Eye (tissue), 1 donor: ENCODE results near the gene RBM15.
A peak's percentile ranks its signal among the peaks of the same experiment; 100 is the strongest.

Experiments used
- DNase-seq: peaks from one replicate; pipeline ENCODE4 v3.0.0-alpha.2; 2015

The RBM15 gene, protein sequence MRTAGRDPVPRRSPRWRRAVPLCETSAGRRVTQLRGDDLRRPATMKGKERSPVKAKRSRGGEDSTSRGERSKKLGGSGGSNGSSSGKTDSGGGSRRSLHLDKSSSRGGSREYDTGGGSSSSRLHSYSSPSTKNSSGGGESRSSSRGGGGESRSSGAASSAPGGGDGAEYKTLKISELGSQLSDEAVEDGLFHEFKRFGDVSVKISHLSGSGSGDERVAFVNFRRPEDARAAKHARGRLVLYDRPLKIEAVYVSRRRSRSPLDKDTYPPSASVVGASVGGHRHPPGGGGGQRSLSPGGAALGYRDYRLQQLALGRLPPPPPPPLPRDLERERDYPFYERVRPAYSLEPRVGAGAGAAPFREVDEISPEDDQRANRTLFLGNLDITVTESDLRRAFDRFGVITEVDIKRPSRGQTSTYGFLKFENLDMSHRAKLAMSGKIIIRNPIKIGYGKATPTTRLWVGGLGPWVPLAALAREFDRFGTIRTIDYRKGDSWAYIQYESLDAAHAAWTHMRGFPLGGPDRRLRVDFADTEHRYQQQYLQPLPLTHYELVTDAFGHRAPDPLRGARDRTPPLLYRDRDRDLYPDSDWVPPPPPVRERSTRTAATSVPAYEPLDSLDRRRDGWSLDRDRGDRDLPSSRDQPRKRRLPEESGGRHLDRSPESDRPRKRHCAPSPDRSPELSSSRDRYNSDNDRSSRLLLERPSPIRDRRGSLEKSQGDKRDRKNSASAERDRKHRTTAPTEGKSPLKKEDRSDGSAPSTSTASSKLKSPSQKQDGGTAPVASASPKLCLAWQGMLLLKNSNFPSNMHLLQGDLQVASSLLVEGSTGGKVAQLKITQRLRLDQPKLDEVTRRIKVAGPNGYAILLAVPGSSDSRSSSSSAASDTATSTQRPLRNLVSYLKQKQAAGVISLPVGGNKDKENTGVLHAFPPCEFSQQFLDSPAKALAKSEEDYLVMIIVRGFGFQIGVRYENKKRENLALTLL

DNA sequence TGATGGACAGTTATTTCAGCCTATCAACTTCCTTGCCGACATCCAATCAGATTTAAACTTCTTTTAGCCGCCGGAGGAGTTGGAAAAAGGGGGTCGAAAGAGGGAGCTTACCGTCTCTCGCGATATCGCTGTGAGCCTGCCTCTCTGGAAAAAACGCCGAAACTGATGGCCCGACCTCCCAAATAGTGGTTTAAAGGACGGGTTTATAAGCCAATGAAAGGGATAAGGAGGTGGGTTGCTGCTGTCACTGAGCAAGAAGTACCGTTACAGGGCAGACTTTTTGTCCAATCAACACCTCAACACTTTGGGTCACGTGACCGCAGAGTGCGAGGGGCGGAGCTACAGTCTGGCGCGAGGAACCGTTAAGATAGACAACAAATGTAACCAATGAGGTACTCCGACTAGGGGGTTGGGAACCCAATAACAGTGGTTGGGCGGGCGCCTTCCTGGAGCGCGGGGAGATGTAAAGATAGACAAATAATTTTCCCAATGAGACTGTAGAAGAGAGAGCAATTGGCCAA lies at the start of gene RBM15:
RBM15 (plus strand) TSS at position 492 of the 521 bp plus-strand sequence; CDS start at position 521, 29 bp downstream.
- DNase-seq: peak; percentile 100

- DNase-seq: no peak
Observed at GRCh38 chr1:110291241-110292030, 47.7 kb upstream of the RBM15 start.

- DNase-seq: peak; percentile 63
Observed at GRCh38 chr1:110292031-110292741, 47.0 kb upstream of the RBM15 start.

DNA sequence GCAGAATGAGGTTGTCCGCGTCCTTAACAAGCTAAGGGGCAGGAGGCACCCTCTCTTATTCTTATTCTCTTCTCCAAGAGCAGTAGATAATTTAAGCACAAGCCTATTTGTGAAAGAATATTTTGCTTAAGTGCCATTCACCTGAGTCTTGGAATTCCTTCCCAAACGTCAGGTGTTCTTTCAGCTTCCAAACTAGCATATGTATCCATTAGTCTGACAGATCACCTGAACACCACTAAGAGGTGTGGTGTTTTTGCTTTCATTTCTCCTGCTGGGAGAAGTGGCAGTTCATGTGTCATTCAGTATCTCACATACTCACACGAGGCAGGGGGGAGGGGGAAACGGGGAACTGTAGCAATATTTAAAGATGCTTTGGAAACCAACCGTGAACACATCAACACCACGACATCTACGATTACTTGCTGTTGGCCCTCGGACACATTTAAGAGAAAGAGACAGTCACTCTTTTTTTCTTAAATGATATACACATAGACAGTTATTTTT lies 45.5 kb upstream of the RBM15 start:
- DNase-seq: no peak

GRCh38 chr1:110294308-110294707 lies 44.9 kb upstream of the RBM15 start:
- DNase-seq: no peak

- no peak for DNase-seq
Observed at GRCh38 chr1:110298991-110299390, 40.2 kb upstream of the RBM15 start.

GRCh38 chr1:110300412-110301085 lies 38.6 kb upstream of the RBM15 start:
- DNase-seq: no peak

- no peak for DNase-seq
Observed at GRCh38 chr1:110302836-110303235, 36.3 kb upstream of the RBM15 start.

- no peak for DNase-seq
Observed at GRCh38 chr1:110305900-110306420, 33.2 kb upstream of the RBM15 start.

DNA sequence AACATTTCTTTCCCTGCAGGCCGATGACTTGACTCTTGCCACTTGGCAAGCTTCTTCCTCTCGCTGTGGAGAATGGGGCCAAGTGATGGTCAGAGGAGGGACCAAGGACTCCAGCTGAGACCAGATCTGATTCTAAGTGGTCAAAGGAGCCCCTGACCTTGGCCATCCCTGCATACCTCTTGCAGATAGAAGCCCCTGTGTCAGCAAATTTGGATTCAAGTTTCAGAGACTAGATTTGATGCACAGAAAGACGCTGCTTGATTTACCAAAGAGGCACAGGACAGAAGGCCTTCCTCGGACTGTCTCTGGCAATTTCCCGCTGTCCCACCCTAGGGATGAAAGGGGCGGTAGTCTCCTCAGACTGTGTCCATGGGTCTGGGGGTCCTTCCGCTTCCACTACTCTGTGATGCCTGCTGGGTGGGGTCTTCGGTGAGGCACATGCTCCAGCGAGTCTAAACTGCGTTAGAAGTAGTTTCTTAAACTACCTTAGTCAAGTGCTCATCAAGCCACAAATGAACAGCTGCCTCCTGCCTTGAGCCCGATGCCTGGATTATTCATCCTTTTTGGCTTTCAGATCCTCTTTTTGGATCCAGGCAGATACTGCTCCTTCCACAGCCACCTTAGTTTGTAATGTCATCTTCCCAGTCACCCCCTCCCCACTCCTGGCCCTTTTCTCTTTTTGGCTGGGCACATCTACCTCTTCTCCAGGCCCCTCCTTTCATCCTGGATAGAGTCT lies 31.8 kb upstream of the RBM15 start:
- no peak for DNase-seq

DNA sequence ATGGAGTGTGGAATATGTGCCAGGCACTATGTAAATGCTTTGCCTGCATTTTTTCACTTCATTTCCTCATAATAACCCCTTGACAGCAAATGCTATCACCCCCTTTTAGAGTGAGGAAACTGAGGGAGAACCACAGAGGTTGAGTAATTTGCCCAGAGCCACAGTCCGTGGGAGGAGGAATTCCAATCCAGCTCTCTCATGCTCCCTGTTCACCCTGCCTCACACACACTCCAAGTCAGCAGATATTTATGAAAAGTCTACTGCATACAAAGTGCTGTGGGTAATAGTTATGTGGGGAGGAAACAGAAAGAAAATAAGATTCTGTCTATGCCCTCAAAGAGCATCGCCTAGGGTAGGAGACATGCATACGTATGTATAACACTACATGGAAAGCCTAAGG lies 30.9 kb upstream of the RBM15 start:
- DNase-seq: no peak

DNA sequence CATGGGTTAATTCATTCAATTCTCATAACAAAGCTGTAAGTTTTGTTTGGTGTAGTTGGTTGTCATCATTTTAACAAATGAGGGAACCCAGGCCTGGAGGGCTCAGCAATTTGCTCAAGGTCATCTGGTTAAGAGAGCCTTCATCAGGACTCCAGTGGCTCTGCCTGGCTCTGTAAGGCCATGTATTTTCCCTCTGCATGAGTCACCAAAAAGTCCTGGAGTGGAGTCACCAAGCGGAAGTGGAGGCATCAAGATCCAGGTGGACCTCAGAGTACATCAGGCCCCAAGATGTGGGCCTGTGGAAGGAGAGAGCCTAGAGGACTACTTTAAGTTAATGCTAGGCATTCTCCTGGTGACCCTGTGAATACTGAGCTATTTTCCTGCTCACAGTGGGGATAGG lies 30.0 kb upstream of the RBM15 start:
- DNase-seq: no peak

DNA sequence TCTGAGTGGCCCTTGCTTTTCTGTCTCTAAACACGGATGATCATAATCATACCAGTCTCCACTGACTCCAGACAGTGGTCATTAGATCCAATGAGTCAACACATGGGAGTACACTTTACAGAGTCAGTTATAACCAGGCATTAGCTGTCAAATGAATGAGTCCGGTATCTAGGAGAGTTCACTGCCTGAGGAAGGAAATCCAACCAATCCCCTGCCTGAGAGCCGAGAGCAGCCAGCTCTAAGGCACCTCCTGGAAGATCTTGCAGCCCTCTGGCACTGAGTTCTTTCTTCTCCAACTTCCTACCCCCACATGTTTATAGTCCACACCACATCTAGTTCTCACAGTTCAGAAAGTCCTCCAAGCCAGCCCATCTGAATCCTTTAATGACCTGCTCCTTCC lies 29.4 kb upstream of the RBM15 start:
- no peak for DNase-seq

DNA sequence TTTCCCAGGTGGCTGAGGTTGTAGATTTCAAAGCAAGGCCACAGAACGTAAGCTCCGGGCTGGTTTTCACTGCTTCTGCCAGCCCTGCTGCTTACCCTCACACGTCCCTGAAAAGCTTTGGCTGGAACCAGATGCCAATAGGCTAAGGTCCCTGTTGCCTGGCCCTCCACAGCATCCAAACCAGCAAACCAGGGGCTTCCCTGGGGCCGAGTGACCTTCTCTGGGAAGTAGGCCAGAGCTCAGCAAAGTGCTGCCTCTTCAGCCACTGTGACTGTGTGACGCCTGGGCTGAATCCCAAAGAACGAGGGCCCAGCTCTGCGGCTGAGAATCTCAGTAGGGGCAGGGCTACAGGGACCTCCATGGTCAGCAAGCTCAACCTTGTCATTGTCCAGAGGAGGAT lies 28.9 kb upstream of the RBM15 start:
- no peak for DNase-seq

DNA sequence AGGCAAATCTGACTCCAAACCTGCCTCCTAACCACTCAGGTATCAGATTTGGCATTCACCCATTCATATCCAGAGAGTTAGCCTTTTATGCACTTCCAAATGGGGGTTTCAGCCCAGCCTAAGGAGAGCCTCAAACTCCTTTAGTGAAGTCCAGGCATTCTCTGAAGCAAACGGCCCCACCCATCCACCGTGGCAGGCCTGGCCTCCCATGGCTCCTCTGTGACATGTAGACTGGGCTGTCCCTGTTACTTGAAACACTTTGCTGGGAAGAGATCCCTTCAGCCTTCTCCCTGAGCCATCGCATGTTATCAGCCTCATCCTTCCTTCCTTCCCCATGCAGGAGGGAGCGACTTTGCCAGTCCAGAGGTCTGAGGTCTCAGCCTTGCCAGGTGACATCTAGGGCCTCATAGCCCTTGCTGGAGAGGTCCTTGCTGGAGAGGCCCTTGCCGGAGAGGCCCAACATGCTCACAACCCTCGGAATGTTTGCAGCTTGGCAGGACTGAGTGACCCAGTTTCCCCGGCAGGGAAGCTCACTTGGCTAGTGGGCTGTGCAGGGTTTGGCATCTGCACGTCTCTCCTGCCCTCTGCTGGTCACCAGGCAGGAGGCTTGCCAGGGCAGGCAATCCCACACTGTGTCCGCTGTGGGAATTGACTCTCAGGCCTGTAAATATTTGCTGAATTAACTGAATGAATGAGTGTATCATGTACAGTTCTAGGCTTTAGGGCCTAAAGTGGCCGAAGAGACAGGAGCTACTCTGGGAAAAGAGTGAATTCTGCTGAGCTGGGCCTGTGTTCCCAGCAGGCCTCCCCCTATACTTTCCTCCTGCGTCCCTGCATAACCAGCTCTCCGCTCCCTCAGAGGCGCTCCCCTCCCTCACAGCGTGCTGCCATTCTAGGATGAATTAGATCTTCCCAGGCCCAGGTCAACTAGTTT lies 26.7 kb upstream of the RBM15 start:
- peak; percentile 93 for DNase-seq

DNA sequence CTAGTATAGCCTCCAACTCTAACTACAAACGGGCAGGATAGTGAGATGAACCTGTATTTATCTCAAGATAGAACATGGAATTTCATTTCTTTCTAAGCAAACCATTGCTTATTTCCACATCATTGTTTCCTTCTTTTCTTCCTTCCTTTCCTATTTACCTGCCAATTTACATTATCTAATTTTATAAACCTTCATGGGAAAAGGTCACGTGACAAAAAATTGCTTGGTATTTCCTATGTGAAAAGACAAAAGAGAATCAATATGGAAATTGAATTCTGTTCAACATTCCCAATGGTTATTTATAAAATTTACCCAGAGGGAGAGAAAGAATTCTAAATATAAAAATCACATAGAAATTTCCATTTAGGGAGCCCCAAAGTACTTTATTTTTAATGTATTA lies 22.4 kb upstream of the RBM15 start:
- DNase-seq: no peak

DNA sequence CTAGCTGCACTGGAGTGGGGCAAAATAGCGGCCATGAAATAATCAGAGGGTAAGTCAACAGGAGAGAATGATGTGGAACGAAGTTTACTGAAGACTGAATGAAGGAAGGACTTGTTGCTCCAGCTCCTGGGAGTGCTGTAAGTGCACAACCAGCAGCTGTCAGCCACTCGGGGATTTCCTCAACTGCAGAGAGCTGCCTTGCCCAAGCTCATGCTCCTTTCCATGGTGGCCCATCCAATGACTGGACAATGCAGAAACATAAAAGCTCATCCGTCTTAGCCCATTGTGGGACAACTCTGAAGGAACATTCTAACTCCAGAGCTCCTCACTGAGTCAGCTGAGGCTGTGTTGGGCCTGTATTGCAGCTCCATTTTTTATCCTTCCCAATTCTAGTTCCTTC lies 21.1 kb upstream of the RBM15 start:
- no peak for DNase-seq

- no peak for DNase-seq
Observed at GRCh38 chr1:110319332-110320167, 19.6 kb upstream of the RBM15 start.
